GM19238 (cell line): Measurements from ENCODE around the gene PITPNC1.
"Not testable (repeated sequence)": the region's sequence is repeated elsewhere in the genome, so short reads cannot be mapped to it uniquely, and the experiment has no call there.

Source experiments
- DNase-seq: peaks from one replicate; pipeline ENCODE4 v3.0.0; 2011; ENCODE audit warnings: low spot score; ENCODE audit not compliant: insufficient read length

Gene PITPNC1

DNA sequence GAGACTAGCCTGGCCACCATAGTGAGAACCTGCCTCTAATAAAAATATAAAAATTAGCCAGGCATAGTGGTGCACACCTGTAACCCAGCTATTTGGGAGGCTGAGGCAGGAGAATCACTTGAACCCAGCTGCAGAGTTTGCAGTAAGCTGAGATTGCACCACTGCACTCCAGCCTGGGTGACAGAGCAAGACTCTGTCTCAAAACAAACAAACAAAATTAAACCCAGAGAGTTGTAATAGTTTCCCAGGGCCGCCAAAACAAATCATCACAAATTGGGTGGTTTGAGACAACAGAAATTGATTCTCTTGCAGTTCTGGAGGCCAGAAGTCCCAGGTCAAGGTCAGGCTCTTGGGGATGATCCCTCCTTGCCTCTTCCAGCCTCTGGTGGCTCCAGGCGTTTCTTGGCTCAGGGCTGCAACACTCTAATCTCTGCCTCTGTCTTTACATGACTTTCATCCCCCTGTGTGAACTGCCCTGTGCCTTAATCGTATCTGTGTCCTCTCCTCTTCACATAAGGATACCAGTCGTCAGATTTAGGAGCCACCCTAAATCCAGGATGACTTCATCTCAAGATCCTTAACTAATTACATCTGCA lies 240.3 kb downstream of the PITPNC1 start:
- DNase-seq = no peak

DNA sequence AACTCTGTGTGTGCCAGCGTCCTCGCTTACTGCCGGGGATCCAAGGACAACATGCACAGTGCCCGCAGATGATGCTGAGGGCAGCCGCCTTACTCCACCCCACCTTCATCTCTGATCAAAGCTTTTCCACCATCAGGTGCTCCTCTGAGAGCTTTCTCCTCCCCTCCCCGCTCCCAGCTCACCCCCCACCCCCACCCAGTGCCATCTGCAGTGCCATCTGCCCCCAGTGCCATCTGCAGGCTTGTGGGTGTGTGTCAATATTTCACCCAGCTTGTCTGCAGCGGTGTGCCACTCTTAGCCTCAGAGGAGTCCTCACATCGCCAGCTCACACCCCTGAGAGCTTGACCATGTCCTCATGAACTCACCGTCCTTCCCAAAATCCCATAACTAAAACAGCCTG lies 242.5 kb downstream of the PITPNC1 start:
- no peak for DNase-seq

DNA sequence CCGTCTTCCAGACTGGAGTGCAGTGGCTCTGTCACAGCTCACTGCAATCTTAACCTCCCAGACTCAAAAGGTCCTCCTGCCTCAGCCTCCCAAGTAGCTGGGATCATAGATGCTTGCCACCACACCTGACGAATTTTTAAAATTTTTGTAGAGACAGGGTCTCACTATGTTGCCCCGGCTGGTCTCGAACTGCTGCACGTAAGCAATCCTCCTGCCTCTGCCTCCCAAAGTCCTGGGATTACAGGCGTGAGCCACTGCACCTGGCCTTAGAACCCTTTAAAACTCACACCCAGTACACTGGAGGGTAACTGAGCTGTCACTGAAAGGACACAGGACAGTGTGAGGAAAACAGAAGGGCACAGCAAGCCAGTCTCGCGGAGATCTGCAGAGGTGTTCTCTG lies 243.0 kb downstream of the PITPNC1 start:
- DNase-seq = no peak

DNA sequence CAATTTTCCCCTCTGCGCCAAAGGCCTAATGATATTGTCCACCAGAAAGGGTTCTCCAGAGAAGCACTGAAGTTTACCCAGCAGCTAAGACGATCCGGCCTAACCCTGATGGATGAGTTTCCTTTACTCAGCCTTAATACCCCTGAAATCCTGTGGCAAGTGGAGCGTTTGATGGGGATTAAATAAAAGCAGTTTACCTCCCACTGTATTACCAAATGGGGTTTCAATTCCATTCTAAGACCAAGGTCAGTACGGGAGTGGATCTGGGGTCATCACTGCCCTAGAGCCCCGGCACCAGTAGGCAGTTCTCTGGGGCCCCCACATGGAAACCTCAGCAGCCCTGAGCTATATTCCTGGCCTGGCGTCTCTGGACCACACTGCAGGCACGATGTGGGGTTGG lies 243.6 kb downstream of the PITPNC1 start:
- no peak for DNase-seq

DNA sequence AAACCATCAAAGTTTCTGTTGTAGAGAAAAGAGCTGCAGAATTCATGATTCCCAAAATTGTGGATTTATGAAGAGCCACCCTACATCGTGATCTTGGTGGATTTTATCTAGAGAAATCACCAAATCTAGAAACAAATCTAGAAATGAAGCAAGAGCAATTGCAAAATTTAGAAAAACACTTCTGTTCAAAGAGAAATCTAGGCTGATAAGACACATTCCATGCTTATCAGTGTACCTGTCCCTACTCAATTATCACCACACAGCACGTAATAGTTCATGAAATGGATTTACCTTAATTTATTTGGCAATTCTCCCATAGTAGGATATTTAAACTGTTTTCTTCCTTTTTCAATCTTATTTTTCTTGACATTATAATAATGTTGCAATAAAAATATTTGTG lies 246.7 kb downstream of the PITPNC1 start:
- no peak for DNase-seq

DNA sequence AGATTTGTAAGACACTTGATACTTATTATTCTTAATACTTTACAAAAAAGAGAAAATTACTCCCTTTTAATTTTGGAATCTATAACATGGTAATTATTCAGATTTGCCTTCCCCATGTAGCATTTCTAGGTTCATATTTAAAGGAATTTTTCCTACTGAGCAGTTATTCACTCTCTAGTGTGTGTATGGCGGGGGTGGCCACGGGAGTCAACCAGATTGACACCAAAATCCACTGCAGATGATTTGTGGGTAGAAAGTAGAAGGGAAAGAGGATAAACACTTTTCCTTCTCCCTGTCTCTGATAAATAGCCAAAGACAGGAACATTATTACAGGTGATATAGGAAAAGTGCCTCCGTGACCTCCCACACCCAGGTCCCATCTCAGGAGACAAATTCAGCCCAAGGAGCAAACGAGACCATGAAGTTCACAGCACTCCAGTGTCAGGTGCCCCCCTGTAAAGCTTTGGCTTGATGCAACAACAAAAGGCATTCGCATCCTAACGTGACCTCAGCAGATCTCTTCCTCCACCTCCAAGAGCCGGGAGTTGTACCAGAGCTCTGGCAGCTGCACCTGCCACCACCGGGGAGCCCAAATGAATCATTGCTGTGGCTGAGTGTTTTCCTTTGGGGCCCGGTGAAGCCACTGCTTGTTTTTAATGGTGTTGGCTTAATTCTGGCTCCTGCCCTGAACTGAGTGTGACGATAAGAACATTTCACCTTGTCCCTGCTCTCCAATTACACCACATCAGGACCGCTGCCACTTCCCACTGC lies 248.0 kb downstream of the PITPNC1 start:
- no peak for DNase-seq

DNA sequence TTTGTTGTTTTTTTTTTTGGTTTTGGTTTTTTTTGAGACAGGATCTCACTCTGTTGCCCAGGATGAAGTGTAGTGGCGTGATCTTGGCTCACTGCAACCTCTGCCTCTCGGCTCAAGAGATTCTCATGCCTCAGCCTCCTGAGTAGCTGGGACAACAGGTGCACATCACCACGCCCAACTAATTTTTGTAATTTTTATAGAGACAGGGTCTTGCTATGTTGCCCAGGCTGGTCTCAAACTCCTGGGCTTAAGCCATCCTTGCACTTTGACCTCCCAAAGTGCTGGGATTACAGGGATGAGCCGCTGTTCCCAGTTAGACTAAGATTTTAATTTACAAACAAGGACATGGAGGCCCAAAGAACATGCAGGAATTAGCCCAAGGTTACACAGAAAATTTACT lies 248.9 kb downstream of the PITPNC1 start:
- DNase-seq = no peak

DNA sequence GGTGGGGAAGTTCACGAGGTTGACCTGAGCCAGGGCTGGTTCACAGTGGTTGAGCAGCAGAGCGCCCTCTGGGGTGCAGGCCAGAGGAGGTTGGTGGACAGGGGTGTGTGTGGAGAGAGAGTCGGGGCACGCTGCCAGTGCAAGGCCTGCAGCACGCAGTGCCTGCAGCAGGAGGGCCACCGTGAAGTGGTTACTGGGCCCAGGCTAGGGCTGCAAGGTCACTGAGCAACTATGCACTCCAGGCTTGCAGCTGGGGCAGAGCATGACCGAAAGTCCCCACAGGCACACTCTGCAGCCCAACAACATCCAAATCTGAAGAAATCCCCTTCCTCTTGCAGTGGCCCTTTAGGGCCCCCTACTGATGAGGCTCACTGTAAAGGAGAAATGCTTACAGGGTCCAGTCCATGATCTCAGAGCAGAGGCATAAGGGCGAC lies 251.5 kb downstream of the PITPNC1 start:
- peak; percentile 25 for DNase-seq

DNA sequence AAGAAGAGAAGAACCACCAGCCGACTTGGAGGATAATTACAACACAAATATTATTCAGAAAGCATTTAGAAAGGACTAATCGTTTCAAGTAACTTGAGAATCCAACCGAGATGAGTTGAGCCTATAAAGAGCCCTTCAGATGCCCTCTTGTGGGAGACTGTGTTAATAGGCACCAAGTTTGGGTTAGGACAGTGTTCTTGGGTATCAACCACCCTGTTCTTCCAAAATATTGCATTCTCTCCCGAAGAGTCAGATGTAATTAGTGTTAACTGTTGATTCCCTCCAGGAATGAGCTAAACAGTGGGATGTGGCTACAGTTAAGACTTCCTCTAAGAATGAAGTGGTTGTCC lies 252.9 kb downstream of the PITPNC1 start:
- no peak for DNase-seq

DNA sequence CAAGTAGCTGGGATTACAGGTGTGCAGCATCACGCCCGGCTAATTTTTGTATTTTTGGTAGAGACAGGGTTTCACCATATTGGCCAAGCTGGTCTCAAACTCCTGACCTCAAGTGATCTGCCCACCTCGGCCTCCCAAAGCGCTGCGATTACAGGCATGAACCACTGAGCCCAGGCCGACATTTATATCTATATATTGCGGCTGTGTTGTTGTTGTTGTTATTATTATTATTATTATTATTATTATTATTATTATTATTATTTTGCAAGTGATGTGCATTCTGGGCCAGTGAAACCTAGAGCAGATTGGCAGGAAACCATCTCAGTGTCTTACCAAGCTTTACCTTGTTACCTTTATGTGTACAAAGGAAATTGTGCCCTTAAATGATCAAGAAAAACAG lies 253.8 kb downstream of the PITPNC1 start:
- not testable (repeated sequence) for DNase-seq

DNA sequence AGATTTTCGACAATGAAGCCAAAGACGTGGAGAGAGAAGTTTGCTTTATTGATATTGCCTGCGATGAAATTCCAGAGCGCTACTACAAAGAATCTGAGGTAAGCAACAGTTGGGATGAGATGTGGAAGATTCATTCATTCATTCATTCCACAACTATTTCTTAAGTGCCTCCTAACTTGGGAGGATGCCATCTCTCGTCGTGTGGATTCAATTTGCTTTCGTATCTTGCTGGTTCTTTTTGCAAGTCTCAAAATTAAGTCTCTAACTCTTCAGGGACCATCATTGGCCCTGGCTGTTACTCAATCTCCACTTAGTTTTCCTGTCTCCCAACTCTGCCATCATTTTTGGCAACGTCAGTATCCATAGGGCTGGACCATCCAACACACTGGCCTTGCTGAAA lies 255.1 kb downstream of the PITPNC1 start:
- no peak for DNase-seq

DNA sequence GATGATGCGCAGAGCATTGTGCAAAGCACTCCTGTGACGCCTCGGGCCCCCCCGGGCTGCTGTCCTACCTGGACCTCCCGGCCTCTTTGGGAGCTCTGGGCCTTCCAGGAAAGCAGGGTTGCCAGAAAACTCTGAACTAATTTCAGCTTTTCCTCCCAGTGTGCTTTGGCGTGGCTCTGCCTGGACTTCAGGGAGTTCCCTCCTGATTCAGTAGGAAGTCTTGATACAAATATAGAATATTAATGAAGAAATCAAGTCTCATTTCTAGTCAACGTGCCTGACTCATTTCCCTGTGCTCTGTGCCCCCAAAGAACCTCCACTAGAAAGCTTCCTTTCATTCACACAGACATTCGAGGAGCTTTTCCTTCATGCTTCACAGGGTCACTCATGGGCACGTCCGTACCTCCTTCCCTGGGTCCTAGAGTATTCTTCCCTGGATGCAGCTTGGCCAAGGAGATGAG lies 256.7 kb downstream of the PITPNC1 start:
- DNase-seq = no peak

DNA sequence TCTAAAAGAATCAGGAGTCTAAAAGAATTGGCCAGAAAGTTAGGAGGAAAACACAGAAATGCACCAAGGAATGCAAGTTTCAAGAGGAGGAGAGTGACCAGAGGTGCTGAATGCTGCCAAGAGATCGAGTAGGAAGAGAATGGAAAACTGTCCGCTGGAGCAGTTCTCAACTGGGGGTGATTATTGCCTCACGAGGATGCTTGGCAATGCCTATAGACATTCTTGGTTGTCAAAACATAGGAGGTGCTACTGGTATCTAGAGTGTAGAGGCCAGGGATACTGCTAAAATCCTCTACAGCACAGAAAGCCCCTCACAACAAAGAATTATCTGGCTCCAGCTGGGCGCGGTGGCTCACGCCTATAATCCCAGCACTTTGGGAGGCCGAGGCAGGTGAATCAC lies 258.6 kb downstream of the PITPNC1 start:
- DNase-seq = no peak

DNA sequence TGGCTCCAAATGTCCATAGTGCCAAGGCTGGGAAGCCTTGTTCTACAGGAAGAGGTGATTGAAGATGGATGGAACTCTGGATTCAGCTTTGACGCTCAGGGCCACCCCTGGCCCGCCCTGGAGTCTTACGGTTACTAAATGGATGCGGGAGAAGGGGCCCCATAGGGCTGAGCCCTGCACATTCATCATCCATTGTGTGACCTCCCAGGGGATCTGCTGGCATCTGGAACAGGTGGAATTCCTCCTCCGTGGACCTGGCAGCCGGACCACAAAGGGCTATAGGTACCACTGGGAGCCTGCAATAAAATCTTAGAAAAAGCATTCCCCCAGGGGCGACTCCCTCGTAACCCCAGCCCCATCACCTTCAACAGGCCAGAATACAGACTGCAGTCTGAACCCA lies 259.2 kb downstream of the PITPNC1 start:
- DNase-seq = no peak

DNA sequence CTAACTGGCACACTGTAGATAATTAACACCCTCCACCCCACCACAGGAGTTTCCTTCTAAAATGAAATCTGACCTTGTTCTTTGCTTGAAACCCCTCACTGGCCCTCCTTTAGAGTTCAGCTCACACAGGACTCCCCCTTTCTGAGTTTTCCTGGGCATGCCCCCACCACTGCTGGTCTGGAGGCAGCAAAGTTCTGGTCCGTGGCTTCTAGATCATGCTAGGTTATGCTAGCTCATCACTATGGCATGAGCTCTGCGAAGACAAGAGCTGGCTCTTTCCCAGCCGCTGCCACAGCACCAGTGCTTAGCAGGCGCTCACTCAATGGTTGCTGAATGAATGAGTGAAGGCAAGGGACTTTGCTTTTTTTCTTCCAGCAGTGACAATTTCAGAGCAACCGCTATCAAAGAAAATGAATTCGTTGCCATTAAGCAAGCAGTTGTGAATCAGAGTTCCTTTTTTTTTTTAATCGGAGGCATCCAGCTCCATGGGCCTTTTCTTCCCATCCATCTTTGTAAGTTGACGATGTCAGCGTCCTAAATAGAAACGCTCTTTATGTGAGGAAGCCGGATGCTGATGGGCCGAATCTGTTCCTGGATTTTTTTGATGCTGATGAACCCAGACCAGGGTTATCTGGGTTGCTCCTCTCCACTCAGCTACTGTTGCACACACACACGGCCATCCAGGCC lies 259.9 kb downstream of the PITPNC1 start:
- no peak for DNase-seq

DNA sequence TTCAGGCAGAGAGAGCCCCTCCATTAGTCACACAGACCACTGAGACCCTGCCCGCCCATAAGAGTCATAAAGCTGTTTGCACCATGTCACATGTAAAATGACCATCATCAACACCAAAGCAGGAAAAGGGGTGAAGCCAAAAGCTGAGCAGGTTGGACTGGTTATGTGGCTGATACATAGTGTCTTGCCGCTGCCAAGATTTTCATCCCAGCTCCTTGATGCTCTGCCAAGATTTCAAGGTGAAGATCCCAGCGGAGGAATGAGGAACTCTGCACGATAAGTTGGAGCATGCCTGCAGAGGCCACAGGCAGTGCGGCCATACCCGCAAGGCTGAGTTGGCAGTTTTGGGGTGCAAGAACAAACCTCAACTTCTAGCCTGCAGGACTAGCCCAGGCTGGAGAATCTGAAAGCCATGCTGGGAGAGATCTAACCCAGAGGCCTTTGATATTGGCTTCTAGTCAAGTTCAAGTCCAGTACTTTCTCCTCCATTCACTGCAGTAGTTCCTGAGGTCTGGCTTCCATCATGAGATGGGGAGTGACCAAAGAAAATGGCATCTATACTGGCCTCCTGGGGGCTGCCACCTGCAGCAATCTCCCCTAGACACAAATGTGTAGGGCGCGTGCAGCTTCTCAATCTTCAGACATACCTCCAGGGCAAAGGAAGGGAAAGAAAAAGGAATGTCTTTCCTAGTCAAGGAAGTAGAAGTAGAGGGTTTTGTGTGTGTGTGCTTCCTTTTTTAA lies 261.0 kb downstream of the PITPNC1 start:
- DNase-seq = no peak

DNA sequence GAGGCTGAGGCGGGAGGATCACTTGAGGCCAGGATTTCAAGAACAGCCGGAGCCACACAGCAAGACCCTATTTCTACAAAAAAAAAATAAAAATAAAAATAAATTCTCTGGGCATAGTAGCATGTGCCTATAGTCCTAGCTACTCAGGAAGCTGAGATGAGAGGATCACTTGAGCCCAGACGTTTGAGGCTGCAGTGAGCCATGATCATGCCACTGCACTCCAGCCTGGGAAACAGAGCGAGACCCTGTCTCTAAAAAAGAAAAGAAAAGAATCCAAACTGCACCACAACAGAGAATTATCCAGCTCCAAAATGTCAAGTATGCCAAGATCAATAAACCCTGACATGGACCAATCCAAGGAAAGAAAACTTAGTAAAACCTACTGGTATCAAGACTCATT lies 261.8 kb downstream of the PITPNC1 start:
- no peak for DNase-seq

DNA sequence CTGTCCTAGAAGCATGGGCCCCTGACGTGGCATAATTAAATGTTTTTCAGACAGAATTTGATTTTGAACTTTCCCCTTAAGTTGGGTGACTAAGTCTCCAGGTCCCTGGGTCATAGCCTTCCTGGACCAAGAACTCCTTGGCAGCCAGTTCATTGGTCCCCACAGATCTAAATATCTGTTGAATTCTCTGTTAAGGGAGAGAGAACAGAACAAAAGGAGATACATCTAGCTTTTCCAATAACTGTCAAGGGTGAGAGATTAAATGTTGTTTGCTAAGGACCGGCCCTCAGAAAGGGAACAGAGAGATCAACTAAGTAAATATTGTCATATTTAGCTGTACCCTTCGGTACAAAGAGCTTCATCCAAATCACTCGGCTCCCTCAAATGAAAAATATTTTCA lies 262.5 kb downstream of the PITPNC1 start:
- no peak for DNase-seq

DNA sequence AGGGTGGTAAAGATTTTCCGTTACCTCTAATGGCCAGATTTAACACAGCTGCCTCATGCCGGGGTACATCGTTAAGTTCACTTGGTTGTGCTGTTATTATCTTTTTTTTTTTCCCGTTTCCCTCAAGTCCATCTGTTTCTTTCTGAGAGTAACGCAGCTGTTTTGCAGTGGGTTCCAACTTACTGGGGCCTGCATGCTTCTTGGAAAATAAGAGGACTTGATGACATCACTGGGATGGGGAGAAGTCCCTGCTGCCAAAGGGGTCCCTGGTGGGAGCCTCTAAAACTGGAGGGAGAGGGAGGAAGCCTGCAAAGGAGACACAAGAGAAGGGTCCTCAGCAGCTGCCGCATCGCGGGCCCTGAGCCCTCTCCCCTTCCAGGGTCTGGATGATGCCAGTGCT lies 262.9 kb downstream of the PITPNC1 start:
- no peak for DNase-seq

DNA sequence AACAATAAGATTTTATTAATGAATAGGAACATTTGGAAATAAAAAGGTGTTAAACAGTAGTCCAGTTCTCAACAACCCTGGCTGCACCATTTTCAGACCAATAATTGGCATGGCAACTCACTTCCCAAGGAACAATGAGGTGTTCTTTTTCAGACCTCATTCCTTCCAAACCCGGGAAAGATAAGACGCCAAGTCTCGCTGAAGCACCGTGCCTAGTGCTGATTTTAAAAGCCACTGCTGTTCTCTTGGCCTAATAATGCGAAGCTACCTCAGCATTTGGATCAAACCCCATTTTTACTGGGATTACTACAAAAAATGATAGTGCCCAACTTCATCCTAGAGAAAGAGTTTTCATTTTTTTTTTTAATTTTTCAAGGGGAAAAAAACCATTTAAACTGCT lies 265.4 kb downstream of the PITPNC1 start:
- no peak for DNase-seq

DNA sequence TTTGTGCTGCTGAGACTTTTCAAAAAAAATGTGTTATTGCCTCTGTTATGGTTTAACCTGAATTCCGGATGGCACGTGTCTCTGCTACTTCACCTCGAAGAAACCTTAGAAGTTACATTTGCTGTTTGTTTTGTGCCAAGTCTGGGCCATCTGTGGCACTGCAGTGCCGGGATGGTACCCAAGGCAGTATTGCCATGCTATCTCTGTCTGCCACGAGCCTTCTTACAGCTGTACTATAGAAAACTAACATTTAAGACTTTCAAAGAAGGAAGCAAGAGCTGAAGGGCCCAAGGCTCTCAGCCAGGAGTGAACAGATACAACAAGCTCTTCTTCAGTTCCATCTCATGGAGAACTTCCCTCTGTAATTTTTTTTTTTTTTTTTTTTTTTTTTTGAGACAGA lies 267.0 kb downstream of the PITPNC1 start:
- DNase-seq = no peak

DNA sequence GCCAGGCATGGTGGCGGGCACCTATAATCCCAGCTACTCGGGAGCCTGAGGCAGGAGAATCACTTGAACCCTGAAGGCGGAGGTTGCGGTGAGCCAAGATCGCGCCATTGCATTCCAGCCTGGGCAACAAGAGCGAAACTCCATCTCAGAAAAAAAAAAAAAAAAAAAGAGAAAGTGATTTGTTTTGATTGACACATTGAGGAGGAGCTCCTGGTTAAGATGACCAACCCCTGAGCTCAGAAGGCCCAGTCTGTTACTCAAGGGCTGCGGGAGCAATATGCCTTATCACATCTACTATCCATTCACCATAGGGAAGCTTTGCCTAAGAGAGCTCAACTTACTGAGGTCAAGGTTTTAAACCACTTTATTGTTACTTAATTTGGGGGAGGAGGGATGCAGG lies 268.1 kb downstream of the PITPNC1 start:
- not testable (repeated sequence) for DNase-seq
